Measurements from ENCODE around the gene IFNA4.

The IFNA4 gene

GRCh38 chr9:21165516-21165915 lies 21.9 kb downstream of the IFNA4 start:
- DNase-seq = no peak

- DNase-seq = no peak
Observed at GRCh38 chr9:21160178-21160577, 27.2 kb downstream of the IFNA4 start.

- DNase-seq = no peak
Observed at GRCh38 chr9:21155501-21155900, 31.9 kb downstream of the IFNA4 start.

DNA sequence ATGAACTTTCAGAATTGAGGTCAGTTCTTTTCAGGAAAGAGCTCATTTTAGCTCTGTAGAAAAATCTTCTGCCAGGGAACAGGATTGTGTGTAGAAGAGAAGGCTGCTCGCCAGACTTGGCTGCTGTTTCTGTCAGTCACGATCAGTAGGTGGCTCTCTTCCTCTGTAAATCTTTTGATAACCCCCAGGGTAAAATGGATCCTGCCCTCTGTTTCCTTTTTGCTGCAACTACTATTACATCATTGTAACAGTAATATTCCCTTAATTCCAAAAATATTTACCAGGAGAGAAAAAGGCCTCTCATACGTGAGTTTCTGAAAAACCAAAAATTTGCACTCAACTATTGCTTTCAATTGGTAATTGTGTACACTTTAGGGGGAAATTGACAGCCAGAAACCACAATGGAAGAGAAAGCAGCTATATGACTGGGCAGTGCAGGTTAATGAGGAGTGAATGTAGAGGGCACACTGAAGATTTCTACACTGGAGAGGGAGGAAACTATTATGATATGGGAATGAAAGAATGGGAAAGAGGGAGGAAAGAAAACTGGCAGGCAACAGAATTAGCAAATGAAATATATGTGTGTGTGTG lies 33.3 kb downstream of the IFNA4 start:
- no peak for DNase-seq

- DNase-seq = no peak
Observed at GRCh38 chr9:21153336-21154017, 33.9 kb downstream of the IFNA4 start.

DNA sequence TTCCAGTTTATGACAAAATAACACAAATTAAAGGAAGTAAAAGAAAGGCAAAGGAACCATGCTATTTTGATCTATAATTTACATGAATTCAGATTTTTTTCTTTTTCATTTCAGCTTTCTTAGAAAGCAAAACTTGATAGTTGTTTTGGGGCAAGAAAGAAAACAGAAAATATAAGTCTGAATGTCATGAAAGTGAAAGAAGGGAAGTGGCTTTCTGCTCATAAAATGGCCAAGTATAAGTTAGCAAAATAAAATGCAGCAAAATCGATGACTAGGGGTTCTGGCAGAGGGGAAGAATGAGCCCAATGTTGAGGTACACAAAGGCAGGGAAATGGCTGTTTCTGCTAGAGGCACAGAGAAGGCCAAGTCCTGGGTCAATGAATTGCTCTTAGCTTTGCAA lies 42.8 kb downstream of the IFNA4 start:
- DNase-seq = no peak

DNA sequence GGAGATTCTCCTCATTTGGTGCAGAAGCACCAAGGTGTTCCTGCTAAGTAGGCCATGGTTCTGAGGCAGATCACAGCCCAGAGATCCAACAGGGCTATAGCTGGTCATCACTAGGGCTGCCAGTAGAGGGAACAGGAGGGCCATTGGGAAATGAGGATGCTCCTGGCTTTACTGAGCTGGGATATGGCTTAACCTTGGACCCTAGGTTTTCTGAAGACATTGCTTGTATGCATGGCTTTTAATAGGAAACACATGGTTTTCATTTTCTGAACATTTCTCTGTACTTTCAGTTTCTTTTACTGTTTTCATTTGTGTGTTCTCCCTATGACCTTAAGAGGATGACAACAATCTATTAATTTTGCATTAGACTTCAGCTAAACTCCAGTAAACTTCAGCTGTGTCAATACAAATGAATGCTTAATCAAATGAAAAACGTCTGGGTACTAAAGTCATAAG lies 45.9 kb downstream of the IFNA4 start, which contains the start of gene IFNW1:
Gene IFNW1, minus strand, starts transcription at position 406 of the 456 bp plus-strand sequence. Its CDS starts 262 bp downstream, at position 144.
- DNase-seq = no peak

DNA sequence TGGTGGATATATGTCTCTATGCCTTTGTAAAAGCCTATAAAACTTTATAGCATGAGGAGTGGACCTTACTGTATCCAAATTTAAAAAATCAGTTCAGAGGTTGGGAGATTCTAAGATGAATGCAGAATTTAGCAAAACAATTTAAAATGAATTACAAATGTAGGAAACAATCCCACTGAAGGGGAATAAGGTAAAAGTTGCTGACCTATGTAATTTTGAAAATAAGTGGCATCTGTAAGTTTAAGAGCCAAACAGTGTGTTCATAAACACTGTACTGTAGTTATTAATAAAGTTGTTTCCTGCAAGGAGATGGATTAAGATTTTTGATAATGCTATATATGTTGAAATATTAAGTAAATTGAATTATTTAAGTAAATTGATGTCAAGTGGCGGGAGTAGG lies 50.4 kb downstream of the IFNA4 start:
- DNase-seq = no peak
